K562 (cell line): Measurements from ENCODE around the gene RRAS. TPM values are rescaled to one million over a fixed set of nuclear protein-coding genes. Genes with fewer than 3 reads are reported as not detected.

Experiments
- ARNT ChIP-seq, 2 experiments: fragments of 450-650 bp; IDR thresholded peaks; 2 replicates each; pipeline ENCODE4 v1.6.1; 2016; ENCODE audit warnings: mild to moderate bottlenecking in 1 of 2
- BDP1 ChIP-seq: IDR thresholded peaks from 3 replicates; pipeline ENCODE4 v1.6.1; 2011; ENCODE audit not compliant: insufficient read length, insufficient read depth
- CTCFL ChIP-seq: IDR thresholded peaks from 2 replicates; pipeline ENCODE4 v1.6.1; 2011; ENCODE audit warnings: borderline replicate concordance, low read depth, mild to moderate bottlenecking, moderate library complexity, low read length; ENCODE audit not compliant: insufficient read depth, poor library complexity, severe bottlenecking
- EP400 ChIP-seq: fragments of 450-650 bp; IDR thresholded peaks from 2 replicates; pipeline ENCODE4 v1.6.1; 2017; ENCODE audit warnings: antibody characterized with exemption, mild to moderate bottlenecking, moderate library complexity
- GTF2E2 ChIP-seq: fragments of 200-800 bp; sonication (Bioruptor generic); IDR thresholded peaks from 2 replicates; pipeline ENCODE4 v1.6.1; 2016; ENCODE audit warnings: missing genetic modification characterization, missing compliant biosample characterization
- KLF1 ChIP-seq: fragments of 450-650 bp; IDR thresholded peaks from 2 replicates; pipeline ENCODE4 v1.6.1; 2016; ENCODE audit warnings: missing genetic modification characterization, missing compliant biosample characterization
- L3MBTL2 ChIP-seq: fragments of 450-650 bp; IDR thresholded peaks from 2 replicates; pipeline ENCODE4 v1.6.1; 2016; ENCODE audit warnings: mild to moderate bottlenecking, moderate library complexity
- MTA2 ChIP-seq: fragments of 450-650 bp; IDR thresholded peaks from 2 replicates; pipeline ENCODE4 v1.6.1; 2016; ENCODE audit warnings: low read depth
- NR0B1 ChIP-seq: fragments of 450-650 bp; IDR thresholded peaks from one replicate; pipeline ENCODE4 v1.6.1; 2018; ENCODE audit warnings: mild to moderate bottlenecking, moderate library complexity; ENCODE audit not compliant: partially characterized antibody
- POLR2G ChIP-seq: fragments of 200-400 bp; formaldehyde crosslinking; IDR thresholded peaks from 2 replicates; pipeline ENCODE4 v1.6.1; 2017; ENCODE audit warnings: low read depth, mild to moderate bottlenecking, antibody characterized with exemption, low read length, moderate library complexity
- PYGO2 ChIP-seq: fragments of 450-650 bp; IDR thresholded peaks from 2 replicates; pipeline ENCODE4 v1.6.1; 2016; ENCODE audit warnings: mild to moderate bottlenecking, missing genetic modification characterization, moderate library complexity, missing compliant biosample characterization
- RAD51 ChIP-seq: fragments of 450-650 bp; IDR thresholded peaks from 2 replicates; pipeline ENCODE4 v1.7.1; 2016; ENCODE audit warnings: low read depth, mild to moderate bottlenecking, borderline replicate concordance
- SNIP1 ChIP-seq: fragments of 450-650 bp; IDR thresholded peaks from 2 replicates; pipeline ENCODE4 v1.7.1; 2017; ENCODE audit warnings: low read depth, mild to moderate bottlenecking
- TCF7 ChIP-seq: sonication (generic); IDR thresholded peaks from 2 replicates; pipeline ENCODE4 v1.6.1; 2016; ENCODE audit warnings: antibody characterized with exemption, borderline replicate concordance
- ZBTB11 ChIP-seq, 3 experiments: fragments of 200-800 bp in 1 of 3; fragments of 250-450 bp in 1 of 3; fragments of 450-650 bp in 1 of 3; sonication (Bioruptor Pico) in 1 of 3; sonication (Bioruptor generic) in 1 of 3; formaldehyde crosslinking in 1 of 3; IDR thresholded peaks; 2 replicates each; pipeline versions ENCODE4 v1.6.1 to v1.8.0; 2016 to 2022; ENCODE audit warnings: mild to moderate bottlenecking in 2 of 3, missing genetic modification characterization in 2 of 3, missing compliant biosample characterization in 1 of 3, moderate library complexity in 1 of 3
- ZEB2 ChIP-seq: fragments of 450-650 bp; IDR thresholded peaks from 2 replicates; pipeline ENCODE4 v1.6.1; 2016
- ZNF124 ChIP-seq: sonication (generic); formaldehyde crosslinking; IDR thresholded peaks from 2 replicates; pipeline ENCODE4 v1.8.1; 2022; ENCODE audit warnings: missing genetic modification reagents
- ZNF140 ChIP-seq: fragments of 250-450 bp; sonication (Bioruptor Pico); IDR thresholded peaks from 2 replicates; pipeline ENCODE4 v1.8.0; 2021; ENCODE audit warnings: moderate library complexity, mild to moderate bottlenecking, inconsistent platforms
- ZNF551 ChIP-seq: fragments of 250-450 bp; sonication (Bioruptor Pico); IDR thresholded peaks from 2 replicates; pipeline ENCODE4 v1.5.0; 2021; ENCODE audit warnings: mild to moderate bottlenecking, moderate library complexity
- polyA plus RNA-seq, 8 experiments: library from polyadenylated mRNA; depleted of rRNA in 4 of 8; stranded (reverse) in 5 of 8; unstranded in 3 of 8; fragments of >200 nt; fragmentation: Nextera tagmentation in 2 of 8; fragmentation: Illumina TruSeq in 1 of 8; extraction: Ambion mirVana in 2 of 8; extraction: Trizol in 1 of 8; gene quantifications; 2 replicates each; pipeline versions ENCODE4 v1.2.1 to v1.2.3, GENCODE V29; 2011 to 2014; ENCODE audit warnings: inconsistent platforms in 1 of 8, missing spikeins in 1 of 8
- total RNA-seq, 7 experiments: library from RNA; depleted of rRNA in 6 of 7; stranded (reverse); fragments of >200 nt in 6 of 7; fragmentation: Illumina TruSeq in 2 of 7; extraction: Trizol in 2 of 7; gene quantifications; 2 replicates each; pipeline versions ENCODE4 v1.2.1 to v1.2.3, GENCODE V29; 2011 to 2021; ENCODE audit warnings: low replicate concordance in 1 of 7
- TF ChIP-seq, protein P1 (sequence below): IDR thresholded peaks from 2 replicates; pipeline ENCODE4 v1.6.1; 2016; ENCODE audit warnings: missing genetic modification characterization, missing compliant biosample characterization

RRAS gene
- total and polyA plus RNA-seq, 9 of the 15 experiments (the other 6 are each of a cell fraction or from before 2014, with no cell fraction given): 0.70 to 17.3 (median 8.2) TPM

GRCh38 chr19:49680421-49681351, 40.7 kb upstream of the RRAS start (continued):
- TF ChIP-seq BDP1 (no peak), TCF7 (no peak), POLR2G (no peak), L3MBTL2 (peak; percentile 62), SNIP1 (no peak), GTF2E2 (tag) (no peak), RAD51 (no peak), CTCFL (peak; percentile 97), ARNT (IDR thresholded peaks at IDR 0.05) (no peak), MTA2 (no peak), ZNF124 (no peak), NR0B1 (no peak), ZNF551 (CRISPR knock-in tag) (no peak), ZBTB11 (CRISPR knock-in tag; IDR thresholded peaks at IDR 0.05) (no peak), ZEB2 (no peak), KLF1 (tag) (no peak), ZNF140 (no peak), PYGO2 (tag) (no peak), EP400 (peak; percentile 26; the same call in 1 of the 2 replicates)
- TF ChIP-seq, protein P1, sequence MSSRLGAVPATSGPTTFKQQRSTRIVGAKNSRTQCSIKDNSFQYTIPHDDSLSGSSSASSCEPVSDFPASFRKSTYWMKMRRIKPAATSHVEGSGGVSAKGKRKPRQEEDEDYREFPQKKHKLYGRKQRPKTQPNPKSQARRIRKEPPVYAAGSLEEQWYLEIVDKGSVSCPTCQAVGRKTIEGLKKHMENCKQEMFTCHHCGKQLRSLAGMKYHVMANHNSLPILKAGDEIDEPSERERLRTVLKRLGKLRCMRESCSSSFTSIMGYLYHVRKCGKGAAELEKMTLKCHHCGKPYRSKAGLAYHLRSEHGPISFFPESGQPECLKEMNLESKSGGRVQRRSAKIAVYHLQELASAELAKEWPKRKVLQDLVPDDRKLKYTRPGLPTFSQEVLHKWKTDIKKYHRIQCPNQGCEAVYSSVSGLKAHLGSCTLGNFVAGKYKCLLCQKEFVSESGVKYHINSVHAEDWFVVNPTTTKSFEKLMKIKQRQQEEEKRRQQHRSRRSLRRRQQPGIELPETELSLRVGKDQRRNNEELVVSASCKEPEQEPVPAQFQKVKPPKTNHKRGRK (tag): no peak
